Measurements from ENCODE around the gene CDK11B. TPM values are rescaled to one million over a fixed set of nuclear protein-coding genes. Genes with fewer than 3 reads are reported as not detected.

Gene CDK11B
- total RNA-seq, 1 donor from 2014 or later = 24.3 TPM

- intact Hi-C loops (cut with micrococcal nuclease) = no loop called here
- Histone ChIP-seq H3K4me3 (no peak overlapping the region), H3K36me3 (no peaks in the 10 kb centered on the region), H3K4me1 (peaks cover 14% of the 10 kb centered on the region), H3K27ac (replicated peaks) (no peak overlapping the region), H3K9me3 (replicated peaks) (no peaks in the 10 kb centered on the region), H3K27me3 (ENCODE audit: low read depth) (peaks cover 57% of the 10 kb centered on the region)
- DNase-seq = no peak
- TF ChIP-seq, protein P1, sequence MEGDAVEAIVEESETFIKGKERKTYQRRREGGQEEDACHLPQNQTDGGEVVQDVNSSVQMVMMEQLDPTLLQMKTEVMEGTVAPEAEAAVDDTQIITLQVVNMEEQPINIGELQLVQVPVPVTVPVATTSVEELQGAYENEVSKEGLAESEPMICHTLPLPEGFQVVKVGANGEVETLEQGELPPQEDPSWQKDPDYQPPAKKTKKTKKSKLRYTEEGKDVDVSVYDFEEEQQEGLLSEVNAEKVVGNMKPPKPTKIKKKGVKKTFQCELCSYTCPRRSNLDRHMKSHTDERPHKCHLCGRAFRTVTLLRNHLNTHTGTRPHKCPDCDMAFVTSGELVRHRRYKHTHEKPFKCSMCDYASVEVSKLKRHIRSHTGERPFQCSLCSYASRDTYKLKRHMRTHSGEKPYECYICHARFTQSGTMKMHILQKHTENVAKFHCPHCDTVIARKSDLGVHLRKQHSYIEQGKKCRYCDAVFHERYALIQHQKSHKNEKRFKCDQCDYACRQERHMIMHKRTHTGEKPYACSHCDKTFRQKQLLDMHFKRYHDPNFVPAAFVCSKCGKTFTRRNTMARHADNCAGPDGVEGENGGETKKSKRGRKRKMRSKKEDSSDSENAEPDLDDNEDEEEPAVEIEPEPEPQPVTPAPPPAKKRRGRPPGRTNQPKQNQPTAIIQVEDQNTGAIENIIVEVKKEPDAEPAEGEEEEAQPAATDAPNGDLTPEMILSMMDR (IDR thresholded peaks at IDR 0.05; ENCODE audit: borderline replicate concordance) = no peak
Observed at GRCh38 chr1:1603671-1604373, 55.0 kb downstream of the CDK11B start.

GRCh38 chr1:1602968-1603506 is 55.8 kb downstream of the CDK11B start:
- Histone ChIP-seq H3K4me3 (no peak overlapping the region), H3K27ac (replicated peaks) (no peak overlapping the region), H3K9me3 (replicated peaks) (no peaks in the 10 kb centered on the region), H3K36me3 (no peaks in the 10 kb centered on the region), H3K27me3 (ENCODE audit: low read depth) (peaks cover 64% of the 10 kb centered on the region), H3K4me1 (peaks cover 15% of the 10 kb centered on the region)
- intact Hi-C loops (cut with micrococcal nuclease) = no loop called here
- no peak for DNase-seq
- TF ChIP-seq, protein P1 (IDR thresholded peaks at IDR 0.05; ENCODE audit: borderline replicate concordance) = no peak

DNA sequence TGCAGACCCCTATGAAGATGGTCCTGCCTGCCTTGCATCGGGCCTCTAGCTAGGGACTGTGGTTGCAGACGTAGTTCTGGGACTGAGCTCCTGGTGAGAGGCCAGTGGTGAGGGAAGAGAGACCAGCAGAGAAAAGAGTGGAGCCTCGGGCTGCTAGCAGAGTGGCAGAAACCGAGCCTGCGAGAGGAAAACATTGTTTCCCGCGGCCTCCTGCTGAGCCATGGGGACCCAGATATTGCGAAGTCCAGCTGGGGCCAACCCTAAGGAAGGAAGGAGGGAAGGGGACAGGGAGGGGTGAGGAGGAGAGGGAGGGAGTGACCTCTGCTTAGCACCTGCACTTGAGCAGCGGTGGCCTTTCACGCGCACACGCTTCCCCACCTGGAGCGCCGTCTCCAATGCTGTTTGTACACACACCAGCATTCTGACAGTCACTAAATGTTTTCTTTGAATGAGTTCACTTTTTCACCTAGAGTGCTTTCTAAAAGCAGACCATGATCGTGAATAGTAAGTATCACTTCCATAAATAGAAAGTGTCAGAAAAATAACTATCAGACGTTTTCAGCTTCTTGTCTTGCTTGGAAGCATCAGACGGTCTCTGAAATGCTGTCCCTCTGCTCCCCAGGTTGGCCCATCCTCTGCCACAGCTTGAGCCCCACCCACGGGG is 56.4 kb downstream of the CDK11B start:
- Histone ChIP-seq H3K4me3 (no peak overlapping the region), H3K9me3 (replicated peaks) (no peaks in the 10 kb centered on the region), H3K27me3 (ENCODE audit: low read depth) (peaks cover 70% of the 10 kb centered on the region), H3K4me1 (peaks cover 21% of the 10 kb centered on the region), H3K36me3 (no peaks in the 10 kb centered on the region), H3K27ac (replicated peaks) (no peak overlapping the region)
- intact Hi-C loops (cut with micrococcal nuclease) = no loop called here
- TF ChIP-seq, protein P1 (IDR thresholded peaks at IDR 0.05; ENCODE audit: borderline replicate concordance) = no peak
- DNase-seq = no peak

GRCh38 chr1:1601564-1602303 is 57.1 kb downstream of the CDK11B start:
- Histone ChIP-seq H3K9me3 (replicated peaks) (no peaks in the 10 kb centered on the region), H3K27me3 (ENCODE audit: low read depth) (peaks cover 77% of the 10 kb centered on the region), H3K36me3 (no peaks in the 10 kb centered on the region), H3K27ac (replicated peaks) (no peak overlapping the region), H3K4me1 (peaks cover 27% of the 10 kb centered on the region), H3K4me3 (no peak overlapping the region)
- no peak for DNase-seq
- TF ChIP-seq, protein P1 (IDR thresholded peaks at IDR 0.05; ENCODE audit: borderline replicate concordance) = no peak
- intact Hi-C loops (cut with micrococcal nuclease) = no loop called here

DNA sequence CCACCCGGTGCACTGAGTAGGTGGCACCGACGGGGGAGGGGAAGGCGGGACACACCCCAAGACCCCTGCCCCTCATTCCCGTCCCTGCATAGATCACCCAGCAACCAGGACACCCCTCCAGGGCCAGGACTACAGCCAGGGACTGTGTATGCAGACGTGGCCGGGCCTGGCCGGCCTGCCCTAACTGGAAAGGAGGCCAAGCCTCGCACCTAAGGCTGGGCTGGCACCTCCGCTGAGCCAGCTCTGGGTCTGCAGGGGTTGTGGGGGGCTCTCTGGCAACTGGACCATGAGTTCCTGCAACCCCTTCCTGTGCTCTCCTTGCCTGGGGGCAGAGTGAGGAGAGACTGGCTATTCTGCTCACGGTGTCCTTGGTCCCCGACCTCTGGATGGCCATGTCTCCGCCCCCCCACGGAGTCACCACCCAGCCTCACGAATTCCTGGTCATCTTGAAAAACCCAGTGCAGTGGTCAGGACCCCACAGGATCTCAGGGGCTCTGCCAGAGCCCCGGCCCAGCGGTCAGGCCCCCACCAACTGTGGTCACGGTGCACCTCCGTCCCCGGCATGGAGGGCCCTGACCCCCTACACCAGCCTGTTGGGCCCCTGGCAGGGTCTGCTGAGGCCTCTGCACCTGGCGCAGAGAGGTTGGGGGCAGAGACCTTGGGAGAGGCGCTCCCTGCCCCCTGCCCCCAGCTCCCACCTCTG is 57.8 kb downstream of the CDK11B start:
- Histone ChIP-seq H3K27ac (replicated peaks) (no peak overlapping the region), H3K4me3 (peak overlapping the region; percentile 64), H3K27me3 (ENCODE audit: low read depth) (peaks cover 84% of the 10 kb centered on the region), H3K4me1 (peaks cover 27% of the 10 kb centered on the region), H3K9me3 (replicated peaks) (no peaks in the 10 kb centered on the region), H3K36me3 (no peaks in the 10 kb centered on the region)
- no peak for DNase-seq
- TF ChIP-seq, protein P1 (IDR thresholded peaks at IDR 0.05; ENCODE audit: borderline replicate concordance) = no peak
- intact Hi-C loops (cut with micrococcal nuclease) = no loop called here

Measured in left ventricle myocardium inferior (tissue), 1 donor.